Glutamatergic neuron (in vitro differentiated cells): ENCODE results near the gene APBA2. TPM values are rescaled to one million over a fixed set of nuclear protein-coding genes. Genes with fewer than 3 reads are reported as not detected.

ENCODE experiments used
- DNase-seq: peaks from one replicate; pipeline ENCODE4 v3.0.0; 2022
- H3K27ac Mint-ChIP-seq: one replicate; pipeline ENCODE4 v1.8.0; 2020; ENCODE audit warnings: mild to moderate bottlenecking, mixed read lengths, inconsistent platforms; ENCODE audit not compliant: unreplicated experiment
- H3K27me3 Mint-ChIP-seq: one replicate; pipeline ENCODE4 v1.8.0; 2020; ENCODE audit warnings: mild to moderate bottlenecking, moderate library complexity, mixed read lengths, inconsistent platforms; ENCODE audit not compliant: unreplicated experiment
- H3K36me3 Mint-ChIP-seq: one replicate; pipeline ENCODE4 v1.8.0; 2020; ENCODE audit warnings: mild to moderate bottlenecking, mixed read lengths, inconsistent platforms; ENCODE audit not compliant: unreplicated experiment
- H3K4me1 Mint-ChIP-seq: one replicate; pipeline ENCODE4 v1.8.0; 2020; ENCODE audit warnings: mild to moderate bottlenecking, low read depth, mixed read lengths, inconsistent platforms; ENCODE audit not compliant: unreplicated experiment
- H3K4me3 Mint-ChIP-seq: one replicate; pipeline ENCODE4 v1.8.0; 2020; ENCODE audit warnings: mild to moderate bottlenecking, mixed read lengths, inconsistent platforms; ENCODE audit not compliant: unreplicated experiment
- H3K9me3 Mint-ChIP-seq: one replicate; pipeline ENCODE4 v1.8.0; 2020; ENCODE audit warnings: mild to moderate bottlenecking, moderate library complexity, mixed read lengths, inconsistent platforms; ENCODE audit not compliant: unreplicated experiment
- CTCF ChIP-seq: fragments of 200-600 bp; sonication (generic); IDR thresholded peaks from one replicate; pipeline ENCODE4 v1.5.0; 2021; ENCODE audit not compliant: partially characterized antibody, unreplicated experiment
- total RNA-seq: library from RNA; stranded (reverse); fragmentation: NEBNext Ultra II Directional; extraction: Animal tissue kit (Norgen Biotek cat#: 25700); gene quantifications from one replicate; pipeline ENCODE4 v1.2.1, GENCODE V29; 2021; ENCODE audit not compliant: unreplicated experiment

APBA2 gene
- total RNA-seq, 1 donor from 2014 or later = 166 TPM

DNA sequence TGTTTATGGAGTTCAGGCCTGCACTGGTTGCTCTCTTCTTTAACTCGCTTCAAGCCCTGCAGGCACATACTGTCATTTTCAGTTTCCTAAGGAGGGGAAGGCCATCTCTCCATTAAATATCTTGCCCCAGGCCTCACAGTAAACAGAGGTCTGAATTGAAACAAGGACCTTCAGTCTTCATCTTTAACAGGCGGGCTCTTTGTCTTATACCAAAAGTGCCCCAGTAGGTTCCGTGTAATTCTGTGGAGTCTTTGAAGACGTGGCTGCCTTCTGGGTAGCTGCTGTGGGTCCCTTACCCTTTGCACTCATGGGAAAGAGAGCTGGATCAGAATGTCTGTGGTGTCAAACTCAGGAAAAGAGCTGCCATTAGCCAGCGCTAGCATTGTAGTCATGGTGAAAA lies 161.2 kb downstream of the APBA2 start:
- H3K27ac Mint-ChIP-seq = peak overlapping the region; percentile 70
- peak; percentile 3 for DNase-seq
- no peaks in the 10 kb centered on the region for H3K36me3 Mint-ChIP-seq
- peak overlapping the region; percentile 18 for H3K4me3 Mint-ChIP-seq
- H3K9me3 Mint-ChIP-seq = peaks cover 10% of the 10 kb centered on the region
- H3K27me3 Mint-ChIP-seq = peaks cover 3% of the 10 kb centered on the region
- H3K4me1 Mint-ChIP-seq = peaks cover 45% of the 10 kb centered on the region
- TF ChIP-seq CTCF = no peak

GRCh38 chr15:29048011-29048410 lies 162.2 kb downstream of the APBA2 start:
- Mint-ChIP-seq H3K27me3 (peaks cover 3% of the 10 kb centered on the region), H3K27ac (no peak overlapping the region), H3K4me3 (no peak overlapping the region), H3K9me3 (peaks cover 15% of the 10 kb centered on the region), H3K36me3 (peaks cover 5% of the 10 kb centered on the region), H3K4me1 (peaks cover 37% of the 10 kb centered on the region)
- TF ChIP-seq CTCF = no peak
- peak; percentile 2 for DNase-seq

- no peak for DNase-seq
- H3K27ac Mint-ChIP-seq = peak overlapping the region; percentile 8
- H3K36me3 Mint-ChIP-seq = peaks cover 14% of the 10 kb centered on the region
- H3K27me3 Mint-ChIP-seq = peaks cover 3% of the 10 kb centered on the region
- H3K9me3 Mint-ChIP-seq = peaks cover 26% of the 10 kb centered on the region
- peaks cover 33% of the 10 kb centered on the region for H3K4me1 Mint-ChIP-seq
- H3K4me3 Mint-ChIP-seq = no peak overlapping the region
- no peak for TF ChIP-seq CTCF
These were observed 165.1 kb downstream of the APBA2 start for GRCh38 chr15:29050870-29051269.

DNA sequence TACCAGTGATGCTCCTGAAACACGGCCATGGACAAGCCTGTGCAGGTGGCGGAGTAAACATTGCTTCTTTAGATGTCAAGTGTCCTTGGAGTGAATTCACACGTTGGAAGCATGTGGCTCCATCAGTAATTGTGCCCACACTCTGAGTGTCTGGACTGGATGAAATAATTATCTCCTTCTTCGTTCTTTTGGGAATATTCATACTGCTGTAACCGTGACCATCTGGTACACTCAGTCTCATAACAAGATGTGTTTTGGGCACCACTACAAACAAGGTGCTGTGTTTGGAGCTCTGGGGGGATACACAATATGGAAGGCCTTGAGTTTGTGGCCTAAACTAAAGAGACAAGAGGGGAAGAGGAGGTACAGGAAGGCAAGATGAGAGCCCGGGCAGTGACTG lies 165.6 kb downstream of the APBA2 start:
- Mint-ChIP-seq H3K9me3 (peaks cover 28% of the 10 kb centered on the region), H3K36me3 (peaks cover 14% of the 10 kb centered on the region), H3K4me1 (peaks cover 33% of the 10 kb centered on the region), H3K27ac (peak overlapping the region; percentile 73), H3K27me3 (peaks cover 3% of the 10 kb centered on the region), H3K4me3 (no peak overlapping the region)
- no peak for TF ChIP-seq CTCF
- no peak for DNase-seq

- peaks cover 14% of the 10 kb centered on the region for H3K36me3 Mint-ChIP-seq
- DNase-seq = no peak
- no peak overlapping the region for H3K27ac Mint-ChIP-seq
- H3K27me3 Mint-ChIP-seq = peaks cover 5% of the 10 kb centered on the region
- peaks cover 30% of the 10 kb centered on the region for H3K4me1 Mint-ChIP-seq
- H3K4me3 Mint-ChIP-seq = no peak overlapping the region
- peaks cover 24% of the 10 kb centered on the region for H3K9me3 Mint-ChIP-seq
- no peak for TF ChIP-seq CTCF
These were observed 167.2 kb downstream of the APBA2 start for GRCh38 chr15:29053006-29053405.
